ENCODE data around the gene PUSL1. TPM values are rescaled to one million over a fixed set of nuclear protein-coding genes. Genes with fewer than 3 reads are reported as not detected.

Gene PUSL1
- total RNA-seq, 1 experiment from 2014 or later = 38.0 TPM

GRCh38 chr1:1259951-1260600, 48.3 kb upstream of the PUSL1 start:
- no peak overlapping the region for H3K4me3 Mint-ChIP-seq

More at GRCh38 chr1:1259951-1260600, 48.3 kb upstream of the PUSL1 start:
- no peaks in the 10 kb centered on the region for H3K4me1 ChIP-seq (ENCODE audit: insufficient read depth, low read length)
- no CpG with 5 or more reads among the region's 26 CpGs for WGBS (ENCODE audit: extremely low coverage, insufficient read length, low lambda C conversion rate)
- no peak overlapping the region for H2BK5ac ChIP-seq (ENCODE audit: insufficient read length, low read length)
- H3K14ac ChIP-seq (ENCODE audit: insufficient read depth, low read length) = no peak overlapping the region
- no peak overlapping the region for H4K8ac ChIP-seq (replicated peaks; ENCODE audit: insufficient read length, low read depth, low read length)
- no peak overlapping the region for H4K5ac ChIP-seq (ENCODE audit: insufficient read length, low read depth, low read length)
- H3K27ac ChIP-seq (ENCODE audit: insufficient read length, low read depth, low read length) = no peak overlapping the region
- H3K9me3 ChIP-seq (ENCODE audit: control insufficient read depth, low read depth, low read length) = no peaks in the 10 kb centered on the region
- H2BK12ac ChIP-seq (ENCODE audit: insufficient read length, low read depth, low read length) = no peak overlapping the region
- TF ChIP-seq CTCF (conservative IDR thresholded peaks at IDR 0.05) = no peak
- no peak for DNase-seq
- H3K79me2 ChIP-seq (ENCODE audit: insufficient read depth, low read length) = no peaks in the 10 kb centered on the region; the same call in 1 of the 2 replicates
- H3K4ac ChIP-seq (ENCODE audit: low read depth, low read length) = no peak overlapping the region
- no peaks in the 10 kb centered on the region; a peak in 2 of 5 replicates for H3K9me3 Mint-ChIP-seq
- peak overlapping the region in 2 of 3 experiments; percentile 86 to 89; a peak in 6 of 7 replicates for H3K27ac Mint-ChIP-seq
- no peak overlapping the region for H2BK20ac ChIP-seq (ENCODE audit: low read depth, low read length, poor library complexity, severe bottlenecking)
- no peak overlapping the region for H3K9ac ChIP-seq (ENCODE audit: extremely low read depth, insufficient read length, low read length)
- no peak overlapping the region for H2AK5ac ChIP-seq (ENCODE audit: insufficient read length, low read length)
- no peaks in the 10 kb centered on the region for H3K27me3 ChIP-seq (ENCODE audit: insufficient read depth, low read length)
- no peak overlapping the region for H2BK15ac ChIP-seq (ENCODE audit: low read depth, low read length)
- no peak overlapping the region for H3T11ph ChIP-seq (ENCODE audit: low read length)
- no peak overlapping the region for H2BK120ac ChIP-seq (ENCODE audit: low read depth, low read length, poor library complexity, severe bottlenecking)
- no peaks in the 10 kb centered on the region for H3K23me2 ChIP-seq (ENCODE audit: insufficient read length, low read depth, low read length, poor library complexity, severe bottlenecking)
- H3K79me1 ChIP-seq (ENCODE audit: insufficient read depth, low read depth, low read length, poor library complexity, severe bottlenecking) = no peaks in the 10 kb centered on the region
- no peak overlapping the region for H3K56ac ChIP-seq (ENCODE audit: insufficient read length, low read depth, low read length)
- no peaks in the 10 kb centered on the region for H4K20me1 ChIP-seq (ENCODE audit: control insufficient read depth, insufficient read depth, insufficient read length)
- H3K27me3 Mint-ChIP-seq (ENCODE audit: low read depth) = peaks cover 3% of the 10 kb centered on the region; the same call in 1 of the 2 replicates
- H3K18ac ChIP-seq (ENCODE audit: insufficient read length, low read depth, low read length) = no peak overlapping the region
- H3K36me3 Mint-ChIP-seq (ENCODE audit: insufficient read depth in 1 of 3, low read depth in 3 of 3) = peaks cover 38 to 84% (median 67%) of the 10 kb centered on the region in 3 experiments; a peak in 6 of 7 replicates
- no peak overlapping the region for H3K23ac ChIP-seq (ENCODE audit: insufficient read length, low read depth, low read length)
- no peak overlapping the region for H2AFZ ChIP-seq (ENCODE audit: low read length)
- no peak overlapping the region for H3K4me2 ChIP-seq (ENCODE audit: insufficient read depth, insufficient read length, low read length)
- peaks cover 14 to 27% of the 10 kb centered on the region in 2 experiments for H3K4me1 Mint-ChIP-seq
- no peak overlapping the region for H4K91ac ChIP-seq (ENCODE audit: insufficient read length, low read depth, low read length)

Measured in H9 (cell line).